Measurements from ENCODE around the gene CAMK4.

GRCh38 chr5:111488353-111488752, 264.2 kb downstream of the CAMK4 start:
- TF ChIP-seq CTCF (IDR thresholded peaks at IDR 0.05) (no peak), POLR2A (IDR thresholded peaks at IDR 0.05) (no peak)

Data from thyroid gland (tissue), 4 donors.